Upper lobe of left lung (tissue), 4 donors: Measurements from ENCODE around the gene NME7.

Source experiments
- CTCF ChIP-seq, 6 experiments: fragments of 450-650 bp in 4 of 6; fragments of 200-600 bp in 2 of 6; sonication (generic) in 2 of 6; IDR thresholded peaks; one replicate each; pipeline ENCODE4 v1.5.1; 2016 to 2019; ENCODE audit warnings: antibody characterized with exemption in 6 of 6
- EP300 ChIP-seq, 4 donors: sonication (generic); formaldehyde crosslinking; IDR thresholded peaks; one replicate each; pipeline ENCODE4 v1.5.1; 2017; ENCODE audit warnings: antibody characterized with exemption in 4 of 4, control low read depth in 2 of 4
- POLR2A ChIP-seq, 4 donors: fragments of 450-650 bp; IDR thresholded peaks; one replicate each; pipeline ENCODE4 v1.5.1; 2016 to 2017; ENCODE audit warnings: antibody characterized with exemption in 4 of 4, mild to moderate bottlenecking in 2 of 4
- POLR2AphosphoS5 ChIP-seq, 2 donors: sonication (generic); formaldehyde crosslinking; IDR thresholded peaks; one replicate each; pipeline ENCODE4 v1.5.1; 2017; ENCODE audit warnings: antibody characterized with exemption in 2 of 2

- TF ChIP-seq CTCF (IDR thresholded peaks at IDR 0.05) (no peak), POLR2AphosphoS5 (IDR thresholded peaks at IDR 0.05) (no peak), POLR2A (IDR thresholded peaks at IDR 0.05) (no peak), EP300 (IDR thresholded peaks at IDR 0.05) (no peak)
These were observed 2.6 kb downstream of the NME7 start for GRCh38 chr1:169364948-169365347.
